Measurements from ENCODE around the gene SEL1L. TPM values are rescaled to one million over a fixed set of nuclear protein-coding genes. Genes with fewer than 3 reads are reported as not detected.

The SEL1L gene
- total RNA-seq, 2 experiments from 2014 or later = 58.3 to 185 TPM

Other genes with a start within 250 kb of the SEL1L start
- 0.25 and 0.28 TPM in 2 replicates for gene STON2, start 133.5 kb downstream of the SEL1L start, total RNA-seq (2014; rRNA removed; shearing (Covaris generic))
- gene STON2, start 133.5 kb downstream of the SEL1L start, total RNA-seq (2022) = not detected in 2 replicates